ENCODE results near the gene CACUL1.

Gene CACUL1

DNA sequence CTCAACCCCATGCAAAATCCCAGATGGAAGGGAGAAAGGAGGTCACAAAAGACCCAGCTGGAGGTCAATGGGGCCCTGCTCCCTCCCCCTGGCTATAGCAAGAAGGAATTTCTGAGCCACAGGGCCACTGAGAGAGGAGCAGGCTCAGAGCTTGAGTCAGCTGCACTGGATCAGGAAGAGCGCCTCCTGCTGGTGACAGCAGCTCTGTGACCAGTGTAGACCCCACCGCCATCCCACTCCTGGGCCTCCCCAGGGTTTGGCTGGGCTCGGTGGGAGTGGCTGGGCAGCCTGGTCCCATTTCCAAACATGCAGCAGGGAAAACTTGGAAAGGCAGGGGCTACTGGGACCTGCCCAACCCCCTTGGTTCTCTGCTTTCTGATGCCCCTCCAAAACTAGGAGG lies 127.8 kb downstream of the CACUL1 start:
- Histone ChIP-seq H3K36me3 (ENCODE audit: control insufficient read depth, insufficient read depth, low read length) (no peaks in the 10 kb centered on the region), H3K4me3 (replicated peaks; ENCODE audit: low read depth, low read length) (no peak overlapping the region)

More for the DNA sequence above, 127.8 kb downstream of the CACUL1 start:
- H3K27me3 ChIP-seq (replicated peaks; ENCODE audit: control insufficient read depth, insufficient read depth, low read length), result no peaks in the 10 kb centered on the region; the same call in 1 of the 2 replicates
- TF ChIP-seq CTCF (IDR thresholded peaks at IDR 0.05; ENCODE audit: insufficient read depth, low read length, poor library complexity, severe bottlenecking), result peak; percentile 67
- no peak for DNase-seq (ENCODE audit: extremely low read depth, insufficient read length)

All from GM06990 (cell line).